Measurements from ENCODE around the gene PSMC5.
"Not testable (repeated sequence)": the region's sequence is repeated elsewhere in the genome, so short reads cannot be mapped to it uniquely, and the experiment has no call there.

Gene PSMC5

GRCh38 chr17:63878413-63878812 is 51.2 kb downstream of the PSMC5 start:
- not testable (repeated sequence) for H3K9me3 ChIP-seq (ENCODE audit: control insufficient read depth, low read length); H3K9ac ChIP-seq (ENCODE audit: low read length); H3K36me3 ChIP-seq (ENCODE audit: control insufficient read depth, insufficient read depth, low read length, severe bottlenecking); DNase-seq (ENCODE audit: low read depth); H3K4me1 ChIP-seq (ENCODE audit: control insufficient read depth, insufficient read depth, low read length); H3K4me3 ChIP-seq (ENCODE audit: low read length)
- H3K27me3 ChIP-seq (replicated peaks; ENCODE audit: control insufficient read depth, insufficient read depth, low read length): peaks cover 15% of the 10 kb centered on the region

GRCh38 chr17:63880706-63881105 is 53.5 kb downstream of the PSMC5 start:
- H3K4me1 ChIP-seq (ENCODE audit: control insufficient read depth, insufficient read depth, low read length): no peaks in the 10 kb centered on the region
- no peaks in the 10 kb centered on the region for H3K36me3 ChIP-seq (ENCODE audit: control insufficient read depth, insufficient read depth, low read length, severe bottlenecking)
- no peaks in the 10 kb centered on the region for H3K9me3 ChIP-seq (ENCODE audit: control insufficient read depth, low read length)
- no peak for DNase-seq (ENCODE audit: low read depth)
- H3K9ac ChIP-seq (ENCODE audit: low read length): no peak overlapping the region
- H3K27me3 ChIP-seq (replicated peaks; ENCODE audit: control insufficient read depth, insufficient read depth, low read length): peaks cover 15% of the 10 kb centered on the region
- no peak overlapping the region for H3K4me3 ChIP-seq (ENCODE audit: low read length)

- not testable (repeated sequence) for H3K4me3 ChIP-seq (ENCODE audit: low read length); H3K4me1 ChIP-seq (ENCODE audit: control insufficient read depth, insufficient read depth, low read length); H3K36me3 ChIP-seq (ENCODE audit: control insufficient read depth, insufficient read depth, low read length, severe bottlenecking); DNase-seq (ENCODE audit: low read depth); H3K9me3 ChIP-seq (ENCODE audit: control insufficient read depth, low read length); H3K9ac ChIP-seq (ENCODE audit: low read length)
- H3K27me3 ChIP-seq (replicated peaks; ENCODE audit: control insufficient read depth, insufficient read depth, low read length): peaks cover 12% of the 10 kb centered on the region
These were observed 54.1 kb downstream of the PSMC5 start for GRCh38 chr17:63881337-63881736.
